Measurements from ENCODE around the gene MAN2A1.

Gene MAN2A1

GRCh38 chr5:109707531-109707930 is 17.8 kb downstream of the MAN2A1 start:
- no peak for DNase-seq (ENCODE audit: low read depth)

GRCh38 chr5:109708813-109709212 is 19.1 kb downstream of the MAN2A1 start:
- no peak for DNase-seq (ENCODE audit: low read depth)

GRCh38 chr5:109709225-109709624 is 19.5 kb downstream of the MAN2A1 start:
- no peak for DNase-seq (ENCODE audit: low read depth)

GRCh38 chr5:109711673-109712072 is 21.9 kb downstream of the MAN2A1 start:
- DNase-seq (ENCODE audit: low read depth), result no peak

GRCh38 chr5:109713453-109713852 is 23.7 kb downstream of the MAN2A1 start:
- DNase-seq (ENCODE audit: low read depth), result no peak

- no peak for DNase-seq (ENCODE audit: low read depth)
Measured at GRCh38 chr5:109714592-109714991, 24.9 kb downstream of the MAN2A1 start.

- no peak for DNase-seq (ENCODE audit: low read depth)
Measured at GRCh38 chr5:109718216-109718615, 28.5 kb downstream of the MAN2A1 start.

GRCh38 chr5:109718632-109719031 is 28.9 kb downstream of the MAN2A1 start:
- no peak for DNase-seq (ENCODE audit: low read depth)

- no peak for DNase-seq (ENCODE audit: low read depth)
Measured at GRCh38 chr5:109719978-109720377, 30.3 kb downstream of the MAN2A1 start.

GRCh38 chr5:109721741-109722140 is 32.0 kb downstream of the MAN2A1 start:
- DNase-seq (ENCODE audit: low read depth), result no peak

- DNase-seq (ENCODE audit: low read depth), result no peak
Measured at GRCh38 chr5:109723606-109724005, 33.9 kb downstream of the MAN2A1 start.

- DNase-seq (ENCODE audit: low read depth), result no peak
Measured at GRCh38 chr5:109725135-109725534, 35.4 kb downstream of the MAN2A1 start.

- DNase-seq (ENCODE audit: low read depth), result no peak
Measured at GRCh38 chr5:109739741-109740728, 50.3 kb downstream of the MAN2A1 start.

GRCh38 chr5:109740966-109741365 is 51.2 kb downstream of the MAN2A1 start:
- DNase-seq (ENCODE audit: low read depth), result no peak

- no peak for DNase-seq (ENCODE audit: low read depth)
Measured at GRCh38 chr5:109741390-109741789, 51.7 kb downstream of the MAN2A1 start.

GRCh38 chr5:109743041-109743531 is 53.4 kb downstream of the MAN2A1 start:
- no peak for DNase-seq (ENCODE audit: low read depth)

- no peak for DNase-seq (ENCODE audit: low read depth)
Measured at GRCh38 chr5:109743770-109744212, 54.1 kb downstream of the MAN2A1 start.

GRCh38 chr5:109744261-109744660 is 54.5 kb downstream of the MAN2A1 start:
- no peak for DNase-seq (ENCODE audit: low read depth)

- DNase-seq (ENCODE audit: low read depth), result no peak
Measured at GRCh38 chr5:109748546-109748945, 58.8 kb downstream of the MAN2A1 start.

- DNase-seq (ENCODE audit: low read depth), result no peak
Measured at GRCh38 chr5:109750463-109750862, 60.7 kb downstream of the MAN2A1 start.

- no peak for DNase-seq (ENCODE audit: low read depth)
Measured at GRCh38 chr5:109753279-109753678, 63.6 kb downstream of the MAN2A1 start.

- no peak for DNase-seq (ENCODE audit: low read depth)
Measured at GRCh38 chr5:109754319-109754718, 64.6 kb downstream of the MAN2A1 start.

GRCh38 chr5:109755761-109756160 is 66.0 kb downstream of the MAN2A1 start:
- DNase-seq (ENCODE audit: low read depth), result no peak
